Karpas-422 (cell line): Measurements from ENCODE around the gene MPP2. TPM values are rescaled to one million over a fixed set of nuclear protein-coding genes. Genes with fewer than 3 reads are reported as not detected.

Experiments used
- DNase-seq: peaks from one replicate; pipeline ENCODE4 v3.0.0-alpha.2; 2015
- H2AFZ ChIP-seq: fragments of 200-600 bp; sonication (generic); 2 replicates; pipeline ENCODE4 v1.6.1; 2014; ENCODE audit warnings: antibody characterized with exemption, low read length, mixed read lengths
- H3K27ac ChIP-seq: fragments of 200-600 bp; sonication (generic); 2 replicates; pipeline ENCODE4 v1.5.1; 2014; ENCODE audit warnings: mild to moderate bottlenecking, low read length, moderate library complexity
- H3K27me3 ChIP-seq: fragments of 200-600 bp; sonication (generic); 2 replicates; pipeline ENCODE4 v1.6.1; 2014; ENCODE audit warnings: low read length, mixed read lengths
- H3K36me3 ChIP-seq: fragments of 200-600 bp; sonication (generic); 2 replicates; pipeline ENCODE4 v1.6.1; 2014; ENCODE audit warnings: low read length, mixed read lengths; ENCODE audit not compliant: insufficient read depth
- H3K4me1 ChIP-seq: fragments of 200-600 bp; sonication (generic); 2 replicates; pipeline ENCODE4 v1.6.1; 2014; ENCODE audit warnings: mild to moderate bottlenecking, low read length, mixed read lengths
- H3K4me2 ChIP-seq: fragments of 200-600 bp; sonication (generic); 2 replicates; pipeline ENCODE4 v1.6.1; 2014; ENCODE audit warnings: low read length, low read depth, mild to moderate bottlenecking; ENCODE audit not compliant: poor library complexity, severe bottlenecking
- H3K4me3 ChIP-seq: fragments of 200-600 bp; sonication (generic); 2 replicates; pipeline ENCODE4 v1.5.1; 2014; ENCODE audit warnings: mild to moderate bottlenecking, antibody characterized with exemption, low read length, mixed read lengths
- H3K79me2 ChIP-seq: fragments of 200-600 bp; sonication (generic); 2 replicates; pipeline ENCODE4 v1.6.1; 2014; ENCODE audit warnings: mild to moderate bottlenecking, low read length, mixed read lengths
- H3K9ac ChIP-seq: fragments of 200-600 bp; sonication (generic); 2 replicates; pipeline ENCODE4 v1.6.0; 2014; ENCODE audit warnings: low read length
- H3K9me2 ChIP-seq: fragments of 200-600 bp; sonication (generic), shearing (Covaris generic); replicated peaks from 2 replicates; pipeline ENCODE4 v1.6.0; 2014; ENCODE audit warnings: mild to moderate bottlenecking, low read length, moderate library complexity; ENCODE audit not compliant: insufficient read depth
- H3K9me3 ChIP-seq: fragments of 300-700, 200-600 bp; sonication (generic); 2 replicates; pipeline ENCODE4 v1.6.1; 2014; ENCODE audit warnings: low read length, mixed read lengths
- H4K20me1 ChIP-seq: fragments of 200-600 bp; sonication (generic); 2 replicates; pipeline ENCODE4 v1.6.1; 2014; ENCODE audit warnings: mild to moderate bottlenecking, antibody characterized with exemption, low read length, low read depth; ENCODE audit not compliant: insufficient read depth
- total RNA-seq: library from RNA; depleted of rRNA; stranded (reverse); fragments of >200 nt; shearing (Covaris generic); gene quantifications from 2 replicates; pipeline ENCODE4 v1.2.3, GENCODE V29; 2014; ENCODE audit warnings: low replicate concordance

MPP2 gene
- total RNA-seq, 1 experiment from 2014 or later, result not detected

DNA sequence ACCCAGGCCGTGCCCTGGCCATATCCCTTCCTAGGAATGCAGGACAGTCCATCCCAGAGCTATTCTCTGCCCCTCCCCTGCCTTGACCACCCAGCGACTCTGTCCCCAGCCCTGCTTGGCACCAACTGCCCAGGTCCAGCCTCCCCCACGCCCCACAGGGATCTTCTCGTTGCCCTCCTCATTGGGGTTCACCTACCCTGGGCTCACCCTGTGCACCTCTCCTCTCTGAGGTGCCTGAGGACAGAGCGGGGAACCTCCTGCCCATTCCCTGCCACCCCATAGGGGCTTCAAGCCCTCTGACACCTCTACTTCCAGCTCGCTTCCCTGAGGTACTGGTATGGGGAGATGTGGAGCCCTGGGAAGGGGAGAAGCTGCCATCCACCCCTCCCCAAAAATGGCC, 6.2 kb upstream of the MPP2 start:
- Histone ChIP-seq H4K20me1 (no peaks in the 10 kb centered on the region), H3K4me3 (no peak overlapping the region), H3K27ac (no peak overlapping the region), H3K4me2 (no peak overlapping the region), H3K4me1 (peaks cover 14% of the 10 kb centered on the region), H3K27me3 (no peaks in the 10 kb centered on the region), H3K9ac (no peak overlapping the region), H3K9me3 (no peaks in the 10 kb centered on the region), H3K79me2 (no peaks in the 10 kb centered on the region), H3K36me3 (no peaks in the 10 kb centered on the region), H3K9me2 (no peaks in the 10 kb centered on the region), H2AFZ (no peak overlapping the region)
- no peak for DNase-seq

DNA sequence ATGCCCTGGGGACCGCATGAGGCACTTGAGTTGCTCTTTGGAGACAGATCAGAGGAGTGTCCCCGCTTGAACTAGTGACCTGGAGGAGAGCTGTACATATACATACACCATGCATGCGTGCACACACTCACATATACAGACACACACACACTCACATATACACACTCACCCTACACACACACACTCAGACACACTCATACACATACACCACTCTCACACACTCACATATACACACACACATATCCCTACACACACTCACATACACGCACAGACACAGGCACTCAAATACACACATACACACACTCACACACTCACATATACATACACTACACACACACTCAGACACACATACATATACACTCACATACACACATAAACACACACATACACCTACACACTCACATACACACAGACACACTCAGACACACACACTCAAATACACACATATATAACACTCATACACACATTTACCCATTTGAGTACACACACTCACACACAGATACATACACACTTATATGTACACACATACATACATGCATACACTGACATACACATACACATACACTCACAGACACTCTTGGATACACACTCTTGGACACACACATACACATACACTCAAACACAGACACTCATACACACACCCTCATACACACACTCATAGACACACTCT, 5.4 kb upstream of the MPP2 start:
- no peak for DNase-seq
- no peak overlapping the region for H2AFZ ChIP-seq

GRCh38 chr17:43911904-43912303, 4.6 kb upstream of the MPP2 start:
- H3K36me3 ChIP-seq, result no peaks in the 10 kb centered on the region

More for the DNA sequence above, 5.4 kb upstream of the MPP2 start:
- Histone ChIP-seq H3K79me2 (no peaks in the 10 kb centered on the region), H3K4me2 (no peak overlapping the region), H4K20me1 (no peaks in the 10 kb centered on the region), H3K4me3 (no peak overlapping the region), H3K4me1 (peaks cover 19% of the 10 kb centered on the region), H3K27ac (no peak overlapping the region), H3K9me2 (no peaks in the 10 kb centered on the region), H3K9me3 (no peaks in the 10 kb centered on the region), H3K9ac (no peak overlapping the region), H3K27me3 (no peaks in the 10 kb centered on the region), H3K36me3 (no peaks in the 10 kb centered on the region)

DNA sequence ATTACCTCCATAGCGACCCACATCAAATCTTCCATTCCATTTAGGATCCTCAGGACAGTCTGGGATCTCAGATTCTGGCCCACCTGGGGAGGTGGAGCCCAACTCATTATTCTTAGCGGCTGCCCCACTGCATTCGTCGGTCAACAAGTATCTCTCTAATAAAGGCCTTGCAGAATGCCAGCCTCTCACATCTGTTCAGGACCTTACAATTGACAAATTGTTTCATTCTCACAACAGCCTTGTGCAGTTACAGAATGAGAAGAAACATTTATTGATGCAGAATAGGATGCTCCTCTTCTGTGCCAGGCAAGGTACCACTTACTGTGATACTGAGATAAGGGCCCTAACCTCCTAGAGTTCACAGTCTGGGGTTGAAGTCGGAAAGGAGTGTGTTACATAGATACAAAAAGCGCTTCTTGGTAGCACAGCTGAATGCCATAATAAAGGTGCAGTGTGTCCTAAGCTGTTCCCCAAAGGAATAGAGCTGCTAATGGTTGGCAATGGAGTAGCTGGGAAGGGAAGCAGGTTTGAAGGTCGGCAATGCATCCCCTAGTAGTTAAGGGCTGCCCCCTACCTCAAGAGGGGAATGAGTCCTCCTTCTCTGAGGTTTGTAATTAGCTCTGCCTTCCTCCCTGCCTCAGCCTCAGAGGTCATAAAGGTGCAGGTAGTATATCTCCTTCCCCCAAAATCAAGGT, 2.3 kb upstream of the MPP2 start:
- no peaks in the 10 kb centered on the region for H3K79me2 ChIP-seq
- no peak overlapping the region for H2AFZ ChIP-seq
- H3K9me3 ChIP-seq, result no peaks in the 10 kb centered on the region
- H3K4me2 ChIP-seq, result no peak overlapping the region
- H4K20me1 ChIP-seq, result 0 out of 2 replicates have a peak, but pooled peaks cover 4% of the 10 kb centered on the region
- H3K9me2 ChIP-seq, result no peaks in the 10 kb centered on the region
- no peaks in the 10 kb centered on the region for H3K27me3 ChIP-seq
- H3K4me3 ChIP-seq, result no peak overlapping the region
- H3K9ac ChIP-seq, result no peak overlapping the region
- no peak for DNase-seq
- peaks cover 15% of the 10 kb centered on the region for H3K4me1 ChIP-seq
- no peak overlapping the region for H3K27ac ChIP-seq
- no peaks in the 10 kb centered on the region for H3K36me3 ChIP-seq

More at GRCh38 chr17:43911904-43912303, 4.6 kb upstream of the MPP2 start:
- H3K9me3 ChIP-seq, result no peaks in the 10 kb centered on the region
- H3K27ac ChIP-seq, result no peak overlapping the region
- H3K4me1 ChIP-seq, result peaks cover 20% of the 10 kb centered on the region
- H3K27me3 ChIP-seq, result no peaks in the 10 kb centered on the region
- no peaks in the 10 kb centered on the region for H3K79me2 ChIP-seq
- no peak for DNase-seq
- no peak overlapping the region for H3K9ac ChIP-seq
- no peak overlapping the region for H3K4me2 ChIP-seq
- no peaks in the 10 kb centered on the region for H3K9me2 ChIP-seq
- H4K20me1 ChIP-seq, result 0 out of 2 replicates have a peak, but pooled peaks cover 3% of the 10 kb centered on the region
- H2AFZ ChIP-seq, result no peak overlapping the region
- no peak overlapping the region for H3K4me3 ChIP-seq

- H3K4me3 ChIP-seq, result no peak overlapping the region; the same call in 1 of the 2 replicates
- peak overlapping the region; percentile 68 for H3K4me2 ChIP-seq
- H3K36me3 ChIP-seq, result no peaks in the 10 kb centered on the region
- H3K9ac ChIP-seq, result no peak overlapping the region
- 0 out of 2 replicates have a peak overlapping the region, but pooled peaks have one; percentile 81 for H2AFZ ChIP-seq
- H3K4me1 ChIP-seq, result peaks cover 15% of the 10 kb centered on the region
- no peaks in the 10 kb centered on the region for H3K9me2 ChIP-seq
- H3K27ac ChIP-seq, result no peak overlapping the region
- H3K9me3 ChIP-seq, result no peaks in the 10 kb centered on the region
- H3K79me2 ChIP-seq, result no peaks in the 10 kb centered on the region
- no peaks in the 10 kb centered on the region for H3K27me3 ChIP-seq
- DNase-seq, result peak; percentile 90
- 0 out of 2 replicates have a peak, but pooled peaks cover 4% of the 10 kb centered on the region for H4K20me1 ChIP-seq
Measured at GRCh38 chr17:43907998-43908721, 824 bp upstream of the MPP2 start.

DNA sequence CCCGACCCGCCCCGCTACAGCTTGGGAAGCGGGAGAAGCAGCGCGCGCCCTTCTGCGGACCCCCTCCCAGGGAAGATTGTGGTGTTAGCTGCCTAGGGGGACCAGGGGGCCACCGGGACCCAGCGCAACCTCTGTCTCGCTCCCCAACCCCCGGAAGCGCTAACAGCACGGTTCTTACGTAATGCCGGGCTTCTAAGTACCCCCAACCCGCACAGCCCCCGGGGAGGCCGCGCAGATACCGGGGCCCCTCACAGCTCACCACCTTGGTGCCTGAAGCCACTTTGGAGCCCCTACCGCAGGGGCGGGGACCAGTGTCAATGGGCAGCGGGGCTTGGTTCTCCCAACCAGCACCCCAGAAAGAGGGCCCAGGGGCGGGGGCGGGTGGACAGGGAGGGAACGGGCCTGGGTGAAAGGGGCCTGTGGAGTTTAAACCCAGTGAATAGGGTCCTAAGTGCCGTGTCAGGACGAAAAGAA, 348 bp downstream of the MPP2 start:
- peaks cover 15% of the 10 kb centered on the region for H3K4me1 ChIP-seq
- H3K9ac ChIP-seq, result 0 out of 2 replicates have a peak overlapping the region, but pooled peaks have one; percentile 34
- no peaks in the 10 kb centered on the region for H3K9me3 ChIP-seq
- no peak overlapping the region for H3K27ac ChIP-seq
- peak overlapping the region; percentile 68 for H3K4me2 ChIP-seq
- H4K20me1 ChIP-seq, result 0 out of 2 replicates have a peak, but pooled peaks cover 4% of the 10 kb centered on the region
- DNase-seq, result no peak
- H3K27me3 ChIP-seq, result no peaks in the 10 kb centered on the region
- H3K36me3 ChIP-seq, result no peaks in the 10 kb centered on the region
- H2AFZ ChIP-seq, result no peak overlapping the region
- H3K9me2 ChIP-seq, result no peaks in the 10 kb centered on the region
- no peaks in the 10 kb centered on the region for H3K79me2 ChIP-seq
- H3K4me3 ChIP-seq, result peak overlapping the region; percentile 48; the same call in 1 of the 2 replicates

DNA sequence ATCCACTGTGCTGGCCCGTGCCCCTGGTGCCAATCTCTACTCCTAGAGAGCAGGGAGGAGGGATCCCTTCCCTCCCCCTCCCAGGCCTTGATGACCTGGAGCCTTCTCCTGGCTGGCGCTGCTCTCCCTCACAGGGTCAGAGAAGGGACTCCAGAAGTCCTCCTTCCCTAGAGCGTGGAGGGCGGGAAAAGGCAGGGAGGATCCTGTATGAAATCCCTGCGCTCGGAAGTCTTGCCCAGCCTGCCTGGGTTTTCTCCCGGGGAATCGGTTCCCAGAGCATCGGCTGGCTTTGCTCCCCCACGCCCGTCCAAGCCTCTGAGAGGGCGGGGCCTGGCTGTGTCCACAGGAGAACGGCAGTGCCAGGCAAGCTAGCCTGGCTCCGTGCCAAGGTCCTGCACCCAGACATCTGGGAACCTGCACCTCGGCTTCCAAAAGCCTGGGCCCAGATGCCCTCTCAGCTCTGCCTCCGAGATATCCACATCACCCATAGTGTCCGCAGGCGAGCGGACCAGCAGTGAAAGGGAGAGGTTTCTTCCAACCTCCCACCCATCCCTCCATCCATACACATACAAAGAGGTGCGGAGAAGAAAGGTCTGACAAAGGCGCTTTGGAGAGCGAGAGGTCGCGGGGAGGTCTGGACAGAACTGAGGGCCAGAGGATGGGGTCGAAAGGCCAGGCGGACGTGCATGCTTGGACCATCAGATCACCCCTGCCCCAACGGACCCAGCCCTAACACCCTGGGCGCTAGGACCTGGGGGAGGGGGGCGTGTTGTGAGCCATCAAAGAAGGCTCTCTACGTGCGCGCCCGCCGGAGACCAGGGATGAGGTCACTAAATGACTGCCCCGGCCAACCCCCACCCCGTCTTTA, 1.1 kb downstream of the MPP2 start:
- Histone ChIP-seq H3K27me3 (no peaks in the 10 kb centered on the region), H3K36me3 (no peaks in the 10 kb centered on the region), H2AFZ (no peak overlapping the region), H3K4me2 (no peak overlapping the region), H3K9me2 (no peaks in the 10 kb centered on the region), H4K20me1 (0 out of 2 replicates have a peak, but pooled peaks cover 4% of the 10 kb centered on the region), H3K79me2 (no peaks in the 10 kb centered on the region), H3K4me1 (peaks cover 15% of the 10 kb centered on the region), H3K9me3 (no peaks in the 10 kb centered on the region), H3K27ac (no peak overlapping the region), H3K4me3 (no peak overlapping the region), H3K9ac (no peak overlapping the region)
- no peak for DNase-seq
